K562 (cell line): ENCODE results near the gene FCHSD1. TPM values are rescaled to one million over a fixed set of nuclear protein-coding genes. Genes with fewer than 3 reads are reported as not detected.

ENCODE experiments used
- BCL6 ChIP-seq: fragments of 250-450 bp; sonication (Bioruptor Pico); IDR thresholded peaks from 2 replicates; pipeline ENCODE4 v1.4.0; 2020
- CTBP1 ChIP-seq: fragments of 450-650 bp; IDR thresholded peaks from 2 replicates; pipeline ENCODE4 v1.6.1; 2016; ENCODE audit warnings: borderline replicate concordance
- GABPA ChIP-seq: fragments of 200-800 bp; sonication (Bioruptor generic); conservative IDR thresholded peaks from 2 replicates; pipeline ENCODE4 v1.6.1; 2016; ENCODE audit warnings: low read depth, missing genetic modification characterization, missing compliant biosample characterization
- HDAC8 ChIP-seq: fragments of 450-650 bp; IDR thresholded peaks from 2 replicates; pipeline ENCODE4 v1.6.1; 2016; ENCODE audit warnings: mild to moderate bottlenecking, missing genetic modification characterization, moderate library complexity, missing compliant biosample characterization
- HMBOX1 ChIP-seq: sonication (generic); IDR thresholded peaks from 2 replicates; pipeline ENCODE4 v1.6.1; 2016
- KLF6 ChIP-seq: fragments of 250-450 bp; sonication (Bioruptor Pico); IDR thresholded peaks from 2 replicates; pipeline ENCODE4 v1.4.0; 2020; ENCODE audit warnings: mild to moderate bottlenecking, moderate library complexity, borderline replicate concordance
- NBN ChIP-seq: fragments of 450-650 bp; IDR thresholded peaks from 2 replicates; pipeline ENCODE4 v1.6.1; 2016; ENCODE audit warnings: low read depth, mild to moderate bottlenecking
- NFE2L1 ChIP-seq: fragments of 450-650 bp; IDR thresholded peaks from 2 replicates; pipeline ENCODE4 v1.6.1; 2016; ENCODE audit warnings: missing genetic modification characterization, low read depth, mild to moderate bottlenecking, missing compliant biosample characterization, moderate library complexity, borderline replicate concordance
- NONO ChIP-seq, 2 experiments: fragments of 200-400 bp in 1 of 2; fragments of 450-650 bp in 1 of 2; formaldehyde crosslinking in 1 of 2; IDR thresholded peaks; 2 replicates each; pipeline ENCODE4 v1.6.1; 2017; ENCODE audit warnings: low read depth in 2 of 2, mild to moderate bottlenecking in 2 of 2, moderate library complexity in 2 of 2, low read length in 1 of 2
- PHF8 ChIP-seq: fragments of 200-600 bp; sonication (generic); IDR thresholded peaks from 2 replicates; pipeline ENCODE4 v1.6.1; 2012; ENCODE audit warnings: mixed run types, mild to moderate bottlenecking, inconsistent platforms, low read length, moderate library complexity, borderline replicate concordance
- RHOXF2B ChIP-seq: fragments of 250-450 bp; sonication (Bioruptor Pico); conservative IDR thresholded peaks from 2 replicates; pipeline ENCODE4 v1.5.1; 2021
- SFPQ ChIP-seq: fragments of 200-400 bp; formaldehyde crosslinking; IDR thresholded peaks from 2 replicates; pipeline ENCODE4 v1.6.1; 2017; ENCODE audit warnings: mild to moderate bottlenecking, low read depth, low read length, moderate library complexity
- THRAP3 ChIP-seq: fragments of 450-650 bp; IDR thresholded peaks from 2 replicates; pipeline ENCODE4 v1.6.1; 2016; ENCODE audit warnings: mild to moderate bottlenecking, inconsistent platforms, borderline replicate concordance
- WHSC1 ChIP-seq: IDR thresholded peaks from one replicate; pipeline ENCODE4 v1.6.1; 2012; ENCODE audit warnings: low read length, control low read depth, inconsistent platforms
- ZKSCAN1 ChIP-seq: fragments of 150-350 bp; IDR thresholded peaks from 2 replicates; pipeline ENCODE4 v1.6.1; 2016; ENCODE audit warnings: low read depth, low read length
- ZNF212 ChIP-seq: fragments of 450-650 bp; formaldehyde crosslinking; IDR thresholded peaks from 2 replicates; pipeline ENCODE4 v1.4.0; 2020; ENCODE audit warnings: mild to moderate bottlenecking
- ZNF23 ChIP-seq: fragments of 250-450 bp; sonication (Bioruptor Pico); IDR thresholded peaks from 2 replicates; pipeline ENCODE4 v1.4.0; 2020; ENCODE audit warnings: mild to moderate bottlenecking
- ZNF239 ChIP-seq: fragments of 250-450 bp; sonication (Bioruptor Pico); IDR thresholded peaks from 2 replicates; pipeline ENCODE4 v1.4.0; 2020; ENCODE audit warnings: mild to moderate bottlenecking
- ZNF511 ChIP-seq: sonication (generic); formaldehyde crosslinking; IDR thresholded peaks from 2 replicates; pipeline ENCODE4 v1.8.0; 2022; ENCODE audit warnings: mild to moderate bottlenecking, missing genetic modification reagents
- ZNF639 ChIP-seq, 2 experiments: fragments of 200-800 bp in 1 of 2; sonication (Bioruptor generic) in 1 of 2; sonication (generic) in 1 of 2; formaldehyde crosslinking in 1 of 2; IDR thresholded peaks in 1 of 2; conservative IDR thresholded peaks in 1 of 2; 2 replicates each; pipeline versions ENCODE4 v1.5.0 to v1.6.1; 2016 to 2020; ENCODE audit warnings: missing compliant biosample characterization in 1 of 2, missing genetic modification characterization in 1 of 2, missing genetic modification reagents in 1 of 2
- ZNF75A ChIP-seq: fragments of 450-650 bp; formaldehyde crosslinking; IDR thresholded peaks from 2 replicates; pipeline ENCODE4 v1.4.0; 2020; ENCODE audit warnings: mild to moderate bottlenecking
- ZZZ3 ChIP-seq: fragments of 450-650 bp; IDR thresholded peaks from 2 replicates; pipeline ENCODE4 v1.6.1; 2016; ENCODE audit warnings: antibody characterized with exemption, mild to moderate bottlenecking, moderate library complexity
- polyA plus RNA-seq, 8 experiments: library from polyadenylated mRNA; depleted of rRNA in 4 of 8; stranded (reverse) in 5 of 8; unstranded in 3 of 8; fragments of >200 nt; fragmentation: Nextera tagmentation in 2 of 8; fragmentation: Illumina TruSeq in 1 of 8; extraction: Ambion mirVana in 2 of 8; extraction: Trizol in 1 of 8; gene quantifications; 2 replicates each; pipeline versions ENCODE4 v1.2.1 to v1.2.3, GENCODE V29; 2011 to 2014; ENCODE audit warnings: inconsistent platforms in 1 of 8, missing spikeins in 1 of 8
- total RNA-seq, 7 experiments: library from RNA; depleted of rRNA in 6 of 7; stranded (reverse); fragments of >200 nt in 6 of 7; fragmentation: Illumina TruSeq in 2 of 7; extraction: Trizol in 2 of 7; gene quantifications; 2 replicates each; pipeline versions ENCODE4 v1.2.1 to v1.2.3, GENCODE V29; 2011 to 2021; ENCODE audit warnings: low replicate concordance in 1 of 7
- TF ChIP-seq, protein P1 (sequence below): fragments of 250-450 bp; sonication (Bioruptor Pico); IDR thresholded peaks from 2 replicates; pipeline ENCODE4 v1.8.0; 2021; ENCODE audit warnings: borderline replicate concordance, mild to moderate bottlenecking, moderate library complexity; ENCODE audit not compliant: poor library complexity, severe bottlenecking

FCHSD1 gene
- total and polyA plus RNA-seq, 9 of the 15 experiments (the other 6 are each of a cell fraction or from before 2014, with no cell fraction given), result 0.35 to 37.5 (median 13.6) TPM

DNA sequence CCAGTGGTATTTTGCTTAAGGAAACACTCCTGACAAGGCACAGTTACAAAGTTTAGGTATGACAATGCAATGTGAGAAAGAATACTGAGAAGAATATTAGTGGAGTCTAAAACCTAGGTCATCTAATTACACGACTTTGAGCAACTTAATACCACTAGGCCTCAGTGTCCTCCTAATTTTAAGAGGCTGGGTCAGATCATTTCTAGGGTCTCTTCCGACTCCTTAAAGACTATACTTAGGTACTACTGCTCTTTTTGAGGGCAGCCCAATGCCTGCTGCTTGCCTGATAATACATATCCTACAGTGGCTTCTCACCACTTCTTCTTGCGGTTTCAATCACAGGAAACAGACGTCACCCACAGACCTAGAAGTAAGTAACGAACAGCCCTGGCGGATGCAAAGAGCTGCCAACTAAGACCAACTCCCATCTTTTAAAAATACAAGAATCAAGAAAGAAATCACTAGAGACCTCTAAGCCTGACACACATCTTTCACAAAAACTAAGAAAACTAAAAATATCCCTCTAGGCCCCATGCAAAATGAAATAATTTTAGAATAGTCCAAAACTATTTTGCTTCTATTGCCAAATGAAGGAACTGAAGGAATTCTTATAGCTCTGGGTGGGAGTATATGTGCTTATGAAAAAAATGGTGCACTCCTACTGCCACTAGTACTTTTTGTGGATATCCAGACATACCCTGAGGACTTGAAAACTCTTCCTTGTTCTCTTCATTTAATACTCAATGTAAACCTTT lies 45.5 kb downstream of the FCHSD1 start (continued):
- TF ChIP-seq ZNF639 (CRISPR knock-in tag; conservative IDR thresholded peaks at IDR 0.05 in 1 of 2, IDR thresholded peaks at IDR 0.05 in 1 of 2), result no peak; a peak in 1 of 4 replicates
- TF ChIP-seq, protein P1, sequence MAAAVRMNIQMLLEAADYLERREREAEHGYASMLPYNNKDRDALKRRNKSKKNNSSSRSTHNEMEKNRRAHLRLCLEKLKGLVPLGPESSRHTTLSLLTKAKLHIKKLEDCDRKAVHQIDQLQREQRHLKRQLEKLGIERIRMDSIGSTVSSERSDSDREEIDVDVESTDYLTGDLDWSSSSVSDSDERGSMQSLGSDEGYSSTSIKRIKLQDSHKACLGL (CRISPR knock-in tag), result no peak
- 0 out of 2 replicates have a peak, but pooled peaks have one; percentile 18 for TF ChIP-seq ZKSCAN1
- no peak for TF ChIP-seq KLF6 (CRISPR knock-in tag)
- TF ChIP-seq NFE2L1 (tag), result no peak
- no peak for TF ChIP-seq ZNF511 (CRISPR knock-in tag)
- TF ChIP-seq ZNF212, result no peak
- no peak for TF ChIP-seq SFPQ
- TF ChIP-seq RHOXF2B (CRISPR knock-in tag), result no peak
- no peak for TF ChIP-seq NONO (IDR thresholded peaks at IDR 0.05; ENCODE audit: low read depth in 2 of 2, low read length in 1 of 2)
- TF ChIP-seq HDAC8, result no peak
- peak; percentile 76 for TF ChIP-seq CTBP1
- no peak for TF ChIP-seq ZZZ3
- 0 out of 2 replicates have a peak, but pooled peaks have one; percentile 34 for TF ChIP-seq BCL6
- TF ChIP-seq GABPA (tag), result peak; percentile 69
- 0 out of 2 replicates have a peak, but pooled peaks have one; percentile 21 for TF ChIP-seq ZNF239 (CRISPR knock-in tag)
- TF ChIP-seq NBN, result peak; percentile 86; the same call in 1 of the 2 replicates
- no peak for TF ChIP-seq PHF8
- TF ChIP-seq ZNF23, result no peak
- no peak for TF ChIP-seq ZNF75A (CRISPR knock-in tag)
- TF ChIP-seq WHSC1, result no peak
- peak; percentile 58 for TF ChIP-seq HMBOX1
- TF ChIP-seq THRAP3, result no peak
